HT-29 (cell line): ENCODE data around the gene HSD17B12. TPM values are rescaled to one million over a fixed set of nuclear protein-coding genes. Genes with fewer than 3 reads are reported as not detected.
"Not testable (repeated sequence)": the region's sequence is repeated elsewhere in the genome, so short reads cannot be mapped to it uniquely, and the experiment has no call there.

Experiments
- DNase-seq: peaks from one replicate; pipeline ENCODE4 v3.0.0-alpha.2; 2015; ENCODE audit warnings: low spot score
- total RNA-seq: library from RNA; depleted of rRNA; stranded (reverse); fragments of >200 nt; shearing (Covaris generic); gene quantifications from 2 replicates; pipeline ENCODE4 v1.2.3, GENCODE V29; 2014

The HSD17B12 gene
- total RNA-seq, 1 experiment from 2014 or later = 119 TPM

- DNase-seq = peak; percentile 17
Observed at GRCh38 chr11:43738600-43739409, 58.3 kb downstream of the HSD17B12 start.

- no peak for DNase-seq
Observed at GRCh38 chr11:43746670-43747069, 66.1 kb downstream of the HSD17B12 start.

GRCh38 chr11:43747130-43747802, 66.7 kb downstream of the HSD17B12 start:
- no peak for DNase-seq

GRCh38 chr11:43748095-43748494, 67.6 kb downstream of the HSD17B12 start:
- no peak for DNase-seq

GRCh38 chr11:43751726-43752125, 71.2 kb downstream of the HSD17B12 start:
- DNase-seq = no peak

- DNase-seq = no peak
Observed at GRCh38 chr11:43756575-43756974, 76.0 kb downstream of the HSD17B12 start.

- no peak for DNase-seq
Observed at GRCh38 chr11:43758927-43759326, 78.4 kb downstream of the HSD17B12 start.

GRCh38 chr11:43760902-43761301, 80.4 kb downstream of the HSD17B12 start:
- DNase-seq = no peak

- no peak for DNase-seq
Observed at GRCh38 chr11:43765194-43765593, 84.7 kb downstream of the HSD17B12 start.

GRCh38 chr11:43768654-43769053, 88.1 kb downstream of the HSD17B12 start:
- not testable (repeated sequence) for DNase-seq

- no peak for DNase-seq
Observed at GRCh38 chr11:43770173-43770572, 89.6 kb downstream of the HSD17B12 start.

- DNase-seq = no peak
Observed at GRCh38 chr11:43772733-43773132, 92.2 kb downstream of the HSD17B12 start.

GRCh38 chr11:43774786-43775185, 94.2 kb downstream of the HSD17B12 start:
- no peak for DNase-seq

- DNase-seq = no peak
Observed at GRCh38 chr11:43779306-43779705, 98.8 kb downstream of the HSD17B12 start.

- DNase-seq = no peak
Observed at GRCh38 chr11:43784301-43784700, 103.8 kb downstream of the HSD17B12 start.

- no peak for DNase-seq
Observed at GRCh38 chr11:43784866-43785265, 104.3 kb downstream of the HSD17B12 start.

GRCh38 chr11:43785318-43785717, 104.8 kb downstream of the HSD17B12 start:
- no peak for DNase-seq

GRCh38 chr11:43786016-43786415, 105.5 kb downstream of the HSD17B12 start:
- DNase-seq = no peak

- no peak for DNase-seq
Observed at GRCh38 chr11:43787824-43788223, 107.3 kb downstream of the HSD17B12 start.

GRCh38 chr11:43788421-43788820, 107.9 kb downstream of the HSD17B12 start:
- no peak for DNase-seq

- DNase-seq = no peak
Observed at GRCh38 chr11:43789700-43790443, 109.3 kb downstream of the HSD17B12 start.

- no peak for DNase-seq
Observed at GRCh38 chr11:43790444-43790794, 109.9 kb downstream of the HSD17B12 start.
